ENCODE measurements around the gene SAMM50. TPM values are rescaled to one million over a fixed set of nuclear protein-coding genes. Genes with fewer than 3 reads are reported as not detected.

The SAMM50 gene
- total RNA-seq, 1 experiment from 2014 or later: 40.8 TPM

DNA sequence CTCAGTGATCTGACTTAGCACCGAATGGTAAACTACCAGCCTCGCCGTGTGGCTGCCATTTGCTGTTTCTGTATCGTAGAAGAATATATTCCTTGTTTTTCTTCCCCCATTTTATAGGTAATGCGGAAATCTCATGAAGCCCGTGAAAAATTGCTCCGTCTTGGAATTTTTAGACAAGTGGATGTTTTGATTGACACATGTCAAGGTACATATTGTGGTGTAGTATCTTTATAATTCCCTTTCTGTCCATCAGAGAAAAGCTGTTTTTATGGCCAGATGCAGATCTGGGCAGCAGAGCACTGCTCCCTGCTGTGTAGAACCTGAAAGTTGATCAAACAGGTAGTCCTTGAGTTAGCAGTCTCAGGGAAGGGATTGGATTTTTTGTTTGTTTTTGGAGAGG lies 13.4 kb downstream of the SAMM50 start:
- peaks cover 43 to 46% of the 10 kb centered on the region in 2 experiments for H3K36me3 ChIP-seq (ENCODE audit: control insufficient read depth in 1 of 2, insufficient read depth in 2 of 2, low read length in 2 of 2)
- CTCF ChIA-PET: no interaction called here

More for the DNA sequence above, 13.4 kb downstream of the SAMM50 start:
- Histone ChIP-seq H3K9me3 (ENCODE audit: control insufficient read depth in 1 of 2, insufficient read depth in 1 of 2, low read depth in 1 of 2, low read length in 2 of 2) (no peaks in the 10 kb centered on the region), H3K4me1 (ENCODE audit: control insufficient read depth in 1 of 2, insufficient read depth in 2 of 2, low read length in 2 of 2) (no peaks in the 10 kb centered on the region), H3K4me3 (replicated peaks in 1 of 2; ENCODE audit: low read depth in 1 of 2, low read length in 2 of 2) (no peak overlapping the region), H3K27me3 (ENCODE audit: insufficient read depth, low read length) (no peaks in the 10 kb centered on the region), H2AFZ (ENCODE audit: low read depth, low read length, poor library complexity, severe bottlenecking) (no peak overlapping the region), H3K9me2 (ENCODE audit: insufficient read depth) (no peaks in the 10 kb centered on the region), H3K9ac (ENCODE audit: low read length) (no peak overlapping the region), H3K27ac (ENCODE audit: low read depth, low read length) (no peak overlapping the region), H3K79me2 (ENCODE audit: insufficient read depth, low read length) (no peaks in the 10 kb centered on the region), H3K4me2 (ENCODE audit: low read length) (no peak overlapping the region), H4K20me1 (ENCODE audit: insufficient read depth) (no peaks in the 10 kb centered on the region)
- ATAC-seq: no peak
- BruUV-seq (replicated peaks): no TSS peak
- RAD21 ChIA-PET (ENCODE audit: low non-redundant PET in 1 of 2, low total read pairs in 2 of 2, uncharacterized antibody in 2 of 2, unreplicated experiment in 2 of 2): no interaction called here
- DNase-seq (ENCODE audit: low read depth, low spot score): no peak
- TF ChIP-seq, protein P1, sequence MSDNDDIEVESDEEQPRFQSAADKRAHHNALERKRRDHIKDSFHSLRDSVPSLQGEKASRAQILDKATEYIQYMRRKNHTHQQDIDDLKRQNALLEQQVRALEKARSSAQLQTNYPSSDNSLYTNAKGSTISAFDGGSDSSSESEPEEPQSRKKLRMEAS (IDR thresholded peaks at IDR 0.05): no peak
- TF ChIP-seq EZH2phosphoT487 (IDR thresholded peaks at IDR 0.05; ENCODE audit: borderline replicate concordance) (no peak), ZFX (IDR thresholded peaks at IDR 0.05) (no peak), SRF (IDR thresholded peaks at IDR 0.05; ENCODE audit: low read depth) (no peak), YY1 (IDR thresholded peaks at IDR 0.05; ENCODE audit: extremely low read depth, insufficient replicate concordance, low read depth, low read length) (no peak), CBX3 (IDR thresholded peaks at IDR 0.05; ENCODE audit: low read depth) (no peak), POLR2A (IDR thresholded peaks at IDR 0.05; ENCODE audit: borderline replicate concordance, extremely low read depth, insufficient read depth, insufficient read length) (no peak), SIN3A (IDR thresholded peaks at IDR 0.05; ENCODE audit: low read depth) (no peak), JUND (IDR thresholded peaks at IDR 0.05) (no peak), EGR1 (IDR thresholded peaks at IDR 0.05; ENCODE audit: low read depth) (no peak), FOSL1 (IDR thresholded peaks at IDR 0.05; ENCODE audit: low read depth) (no peak), RAD21 (IDR thresholded peaks at IDR 0.05; ENCODE audit: low read depth) (no peak), SP1 (IDR thresholded peaks at IDR 0.05; ENCODE audit: low read depth) (no peak), CEBPB (IDR thresholded peaks at IDR 0.05; ENCODE audit: low read depth) (no peak), POLR2AphosphoS5 (IDR thresholded peaks at IDR 0.05; ENCODE audit: low read depth, low read length) (no peak)
- TF ChIP-seq, protein P2, sequence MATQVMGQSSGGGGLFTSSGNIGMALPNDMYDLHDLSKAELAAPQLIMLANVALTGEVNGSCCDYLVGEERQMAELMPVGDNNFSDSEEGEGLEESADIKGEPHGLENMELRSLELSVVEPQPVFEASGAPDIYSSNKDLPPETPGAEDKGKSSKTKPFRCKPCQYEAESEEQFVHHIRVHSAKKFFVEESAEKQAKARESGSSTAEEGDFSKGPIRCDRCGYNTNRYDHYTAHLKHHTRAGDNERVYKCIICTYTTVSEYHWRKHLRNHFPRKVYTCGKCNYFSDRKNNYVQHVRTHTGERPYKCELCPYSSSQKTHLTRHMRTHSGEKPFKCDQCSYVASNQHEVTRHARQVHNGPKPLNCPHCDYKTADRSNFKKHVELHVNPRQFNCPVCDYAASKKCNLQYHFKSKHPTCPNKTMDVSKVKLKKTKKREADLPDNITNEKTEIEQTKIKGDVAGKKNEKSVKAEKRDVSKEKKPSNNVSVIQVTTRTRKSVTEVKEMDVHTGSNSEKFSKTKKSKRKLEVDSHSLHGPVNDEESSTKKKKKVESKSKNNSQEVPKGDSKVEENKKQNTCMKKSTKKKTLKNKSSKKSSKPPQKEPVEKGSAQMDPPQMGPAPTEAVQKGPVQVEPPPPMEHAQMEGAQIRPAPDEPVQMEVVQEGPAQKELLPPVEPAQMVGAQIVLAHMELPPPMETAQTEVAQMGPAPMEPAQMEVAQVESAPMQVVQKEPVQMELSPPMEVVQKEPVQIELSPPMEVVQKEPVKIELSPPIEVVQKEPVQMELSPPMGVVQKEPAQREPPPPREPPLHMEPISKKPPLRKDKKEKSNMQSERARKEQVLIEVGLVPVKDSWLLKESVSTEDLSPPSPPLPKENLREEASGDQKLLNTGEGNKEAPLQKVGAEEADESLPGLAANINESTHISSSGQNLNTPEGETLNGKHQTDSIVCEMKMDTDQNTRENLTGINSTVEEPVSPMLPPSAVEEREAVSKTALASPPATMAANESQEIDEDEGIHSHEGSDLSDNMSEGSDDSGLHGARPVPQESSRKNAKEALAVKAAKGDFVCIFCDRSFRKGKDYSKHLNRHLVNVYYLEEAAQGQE (IDR thresholded peaks at IDR 0.05; ENCODE audit: low read depth): no peak
- TF ChIP-seq, protein P3, sequence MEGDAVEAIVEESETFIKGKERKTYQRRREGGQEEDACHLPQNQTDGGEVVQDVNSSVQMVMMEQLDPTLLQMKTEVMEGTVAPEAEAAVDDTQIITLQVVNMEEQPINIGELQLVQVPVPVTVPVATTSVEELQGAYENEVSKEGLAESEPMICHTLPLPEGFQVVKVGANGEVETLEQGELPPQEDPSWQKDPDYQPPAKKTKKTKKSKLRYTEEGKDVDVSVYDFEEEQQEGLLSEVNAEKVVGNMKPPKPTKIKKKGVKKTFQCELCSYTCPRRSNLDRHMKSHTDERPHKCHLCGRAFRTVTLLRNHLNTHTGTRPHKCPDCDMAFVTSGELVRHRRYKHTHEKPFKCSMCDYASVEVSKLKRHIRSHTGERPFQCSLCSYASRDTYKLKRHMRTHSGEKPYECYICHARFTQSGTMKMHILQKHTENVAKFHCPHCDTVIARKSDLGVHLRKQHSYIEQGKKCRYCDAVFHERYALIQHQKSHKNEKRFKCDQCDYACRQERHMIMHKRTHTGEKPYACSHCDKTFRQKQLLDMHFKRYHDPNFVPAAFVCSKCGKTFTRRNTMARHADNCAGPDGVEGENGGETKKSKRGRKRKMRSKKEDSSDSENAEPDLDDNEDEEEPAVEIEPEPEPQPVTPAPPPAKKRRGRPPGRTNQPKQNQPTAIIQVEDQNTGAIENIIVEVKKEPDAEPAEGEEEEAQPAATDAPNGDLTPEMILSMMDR (IDR thresholded peaks at IDR 0.05 in 2 of 3, conservative IDR thresholded peaks at IDR 0.05 in 1 of 3; ENCODE audit: borderline replicate concordance in 1 of 3, insufficient read depth in 1 of 3, low read depth in 2 of 3, low read length in 2 of 3): no peak
- TF ChIP-seq, protein P4, sequence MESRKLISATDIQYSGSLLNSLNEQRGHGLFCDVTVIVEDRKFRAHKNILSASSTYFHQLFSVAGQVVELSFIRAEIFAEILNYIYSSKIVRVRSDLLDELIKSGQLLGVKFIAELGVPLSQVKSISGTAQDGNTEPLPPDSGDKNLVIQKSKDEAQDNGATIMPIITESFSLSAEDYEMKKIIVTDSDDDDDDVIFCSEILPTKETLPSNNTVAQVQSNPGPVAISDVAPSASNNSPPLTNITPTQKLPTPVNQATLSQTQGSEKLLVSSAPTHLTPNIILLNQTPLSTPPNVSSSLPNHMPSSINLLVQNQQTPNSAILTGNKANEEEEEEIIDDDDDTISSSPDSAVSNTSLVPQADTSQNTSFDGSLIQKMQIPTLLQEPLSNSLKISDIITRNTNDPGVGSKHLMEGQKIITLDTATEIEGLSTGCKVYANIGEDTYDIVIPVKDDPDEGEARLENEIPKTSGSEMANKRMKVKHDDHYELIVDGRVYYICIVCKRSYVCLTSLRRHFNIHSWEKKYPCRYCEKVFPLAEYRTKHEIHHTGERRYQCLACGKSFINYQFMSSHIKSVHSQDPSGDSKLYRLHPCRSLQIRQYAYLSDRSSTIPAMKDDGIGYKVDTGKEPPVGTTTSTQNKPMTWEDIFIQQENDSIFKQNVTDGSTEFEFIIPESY (IDR thresholded peaks at IDR 0.05; ENCODE audit: extremely low read depth, insufficient replicate concordance, low read length): no peak
- POLR2A ChIA-PET: no interaction called here
- intact Hi-C loops (cut with micrococcal nuclease): no loop called here
